T-helper 9 cell (primary cell): ENCODE data around the gene KRTAP9-8.
"Not testable (repeated sequence)": the region's sequence is repeated elsewhere in the genome, so short reads cannot be mapped to it uniquely, and the experiment has no call there.

Experiments used
- DNase-seq: peaks from one replicate; pipeline ENCODE4 v3.0.0-alpha.2; 2020

Gene KRTAP9-8

DNA sequence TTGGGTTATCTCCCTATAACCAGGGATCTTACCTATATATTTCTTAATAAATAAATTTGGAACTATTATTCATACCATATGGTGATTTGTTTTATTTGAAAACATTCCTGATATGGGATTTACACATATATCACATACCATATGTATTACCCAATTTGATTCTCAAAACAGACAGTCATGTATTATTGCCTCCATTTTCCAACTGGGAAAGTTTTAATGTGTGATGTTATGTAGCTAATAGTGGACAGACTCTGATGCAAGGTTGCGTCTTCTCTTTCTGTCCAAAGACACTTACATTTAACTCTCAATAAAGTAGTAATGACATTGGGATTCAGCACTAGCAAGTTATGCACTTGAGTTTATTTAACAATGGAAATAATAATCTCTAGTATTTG lies 18.5 kb downstream of the KRTAP9-8 start:
- no peak for DNase-seq

DNA sequence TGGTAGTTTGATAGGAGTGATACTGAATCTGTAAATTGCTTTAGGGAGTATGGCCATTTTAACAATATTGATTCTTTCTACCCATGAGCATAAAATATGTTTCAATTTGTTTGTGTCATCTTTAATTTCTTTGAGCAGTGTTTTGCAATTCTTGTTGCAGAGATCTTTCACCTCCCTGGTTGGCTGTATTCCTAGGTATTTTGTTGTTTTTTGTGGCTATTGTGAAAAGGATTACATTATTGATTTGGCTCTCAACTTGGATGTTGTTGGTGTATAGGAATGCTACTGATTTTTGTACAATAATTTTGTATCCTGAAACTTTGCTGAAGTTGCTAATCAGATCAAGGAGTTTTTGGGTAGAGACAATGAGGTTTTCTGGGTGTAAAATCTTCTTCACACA lies 20.6 kb downstream of the KRTAP9-8 start:
- DNase-seq: no peak

DNA sequence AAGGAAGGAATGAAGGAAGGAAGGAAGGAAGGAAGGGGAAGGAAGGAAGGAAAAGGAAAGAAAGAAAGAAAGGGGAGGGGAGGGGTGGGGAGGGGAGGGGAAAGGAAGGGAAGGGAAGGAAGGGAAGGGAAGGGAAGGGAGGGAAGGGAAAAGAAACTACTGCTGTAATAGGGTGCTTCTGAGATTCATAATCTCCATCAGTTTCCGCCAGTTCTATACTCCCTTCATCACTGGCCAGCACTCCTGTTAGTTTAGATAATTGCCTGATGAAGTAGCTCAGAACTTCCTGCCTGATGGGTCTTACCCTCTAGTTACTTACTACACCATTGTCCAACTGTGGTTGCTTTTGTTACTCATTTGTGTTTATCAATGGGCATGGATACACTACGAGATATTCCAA lies 25.4 kb downstream of the KRTAP9-8 start:
- DNase-seq: no peak

DNA sequence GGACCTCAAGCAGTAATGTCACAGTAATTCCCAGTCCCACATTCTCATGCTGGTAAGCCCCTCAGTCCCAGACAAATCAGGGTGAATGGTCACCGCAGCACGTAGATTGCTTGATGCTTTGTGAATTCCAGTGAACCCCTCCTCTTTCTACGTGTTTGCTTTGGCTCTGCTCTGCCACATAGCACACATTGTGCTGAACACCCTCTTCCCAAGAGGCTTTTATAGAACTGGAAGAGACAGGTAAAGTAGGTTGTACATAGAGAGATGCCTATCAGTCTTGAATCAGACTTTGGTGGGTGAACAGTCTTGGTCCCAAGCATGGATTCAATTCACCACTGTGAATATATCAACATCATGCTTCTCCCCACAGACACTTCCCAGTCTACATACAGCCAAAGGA lies 26.8 kb downstream of the KRTAP9-8 start:
- DNase-seq: no peak

DNA sequence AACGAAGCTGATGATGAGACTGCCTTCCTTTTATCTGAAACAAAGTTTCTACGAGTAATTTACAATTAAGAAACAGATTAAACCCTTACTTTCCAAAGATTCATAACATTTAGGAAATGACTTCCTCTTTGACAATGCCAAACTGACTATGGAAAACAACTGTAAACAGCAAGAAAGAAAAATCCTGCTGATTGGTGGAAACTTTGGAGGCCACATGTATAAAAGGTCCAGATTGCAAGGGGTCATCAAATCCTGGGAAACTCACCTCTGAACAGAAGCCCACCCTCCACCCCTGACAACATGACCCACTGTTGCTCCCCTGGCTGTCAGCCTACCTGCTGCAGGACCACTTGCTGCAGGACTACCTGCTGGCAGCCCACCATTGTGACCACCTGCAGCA lies 27.3 kb downstream of the KRTAP9-8 start, which contains the start of gene KRTAP9-6:
KRTAP9-6 (plus strand) TSS at position 301 of the 400 bp plus-strand sequence; CDS start at position 301, 0 bp downstream.
- DNase-seq: no peak

DNA sequence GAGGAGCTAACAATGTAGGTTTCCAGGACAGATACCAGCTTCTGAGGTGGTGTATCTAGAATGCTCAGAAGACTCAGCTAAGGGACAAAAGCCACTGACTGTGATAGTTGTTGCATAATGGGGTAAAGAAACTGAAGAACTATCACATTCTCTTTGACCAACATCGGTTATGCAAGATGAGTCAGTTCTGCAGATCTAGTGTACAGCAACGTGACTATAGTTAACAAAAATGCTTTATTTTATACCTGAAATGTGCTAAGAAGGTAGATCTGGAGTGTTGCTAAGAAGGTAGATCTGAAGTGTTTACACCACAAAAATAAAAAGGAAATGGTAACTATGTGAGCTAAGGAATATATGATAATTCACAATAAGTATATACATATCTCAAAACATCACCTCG lies 29.9 kb downstream of the KRTAP9-8 start:
- no peak for DNase-seq

DNA sequence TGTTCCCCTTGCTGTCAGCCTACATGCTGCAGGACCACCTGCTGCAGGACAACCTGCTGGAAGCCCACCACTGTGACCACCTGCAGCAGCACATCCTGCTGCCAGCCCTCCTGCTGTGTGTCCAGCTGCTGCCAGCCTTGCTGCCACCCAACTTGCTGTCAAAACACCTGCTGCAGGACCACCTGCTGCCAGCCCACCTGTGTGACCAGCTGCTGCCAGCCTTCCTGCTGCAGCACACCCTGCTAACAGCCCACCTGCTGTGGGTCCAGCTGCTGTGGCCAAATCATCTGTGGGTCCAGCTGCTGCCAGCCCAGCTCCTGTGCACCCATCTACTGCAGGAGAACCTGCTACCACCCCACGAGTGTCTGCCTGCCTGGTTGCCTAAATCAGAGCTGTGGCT lies 33.5 kb downstream of the KRTAP9-8 start:
- not testable (repeated sequence) for DNase-seq

DNA sequence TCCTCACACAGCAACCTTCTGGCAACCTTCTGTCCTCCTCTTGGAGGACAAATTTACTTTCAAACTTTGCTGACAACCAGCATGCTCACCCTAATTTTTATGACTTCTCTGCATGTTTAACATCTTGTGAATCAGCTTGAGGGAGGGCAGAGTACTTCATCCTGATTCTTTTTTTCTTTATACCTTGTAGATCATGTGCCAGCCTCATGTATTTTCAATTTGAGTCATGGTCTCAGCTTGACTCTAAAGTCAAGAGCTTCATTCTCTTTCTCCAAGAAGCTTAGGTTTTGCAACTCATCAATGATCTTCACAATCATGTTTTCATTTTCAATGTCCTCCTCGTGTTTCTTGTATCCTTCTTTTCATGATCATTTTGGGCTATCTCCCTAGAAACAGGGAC lies 34.1 kb downstream of the KRTAP9-8 start:
- DNase-seq: no peak

DNA sequence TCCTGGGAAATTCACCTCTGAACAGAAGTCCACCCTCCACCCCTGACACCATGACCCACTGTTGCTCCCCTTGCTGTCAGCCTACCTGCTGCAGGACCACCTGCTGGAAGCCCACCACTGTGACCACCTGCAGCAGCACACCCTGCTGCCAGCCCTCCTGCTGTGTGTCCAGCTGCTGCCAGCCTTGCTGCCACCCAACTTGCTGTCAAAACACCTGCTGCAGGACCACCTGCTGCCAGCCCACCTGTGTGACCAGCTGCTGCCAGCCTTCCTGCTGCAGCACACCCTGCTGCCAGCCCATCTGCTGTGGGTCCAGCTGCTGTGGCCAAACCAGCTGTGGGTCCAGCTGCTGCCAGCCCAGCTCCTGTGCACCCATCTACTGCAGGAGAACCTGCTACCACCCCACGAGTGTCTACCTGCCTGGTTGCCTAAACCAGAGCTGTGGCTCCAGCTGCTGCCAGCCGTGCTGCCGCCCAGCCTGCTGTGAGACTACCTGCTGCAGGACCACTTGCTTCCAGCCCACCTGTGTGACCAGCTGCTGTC lies 37.9 kb downstream of the KRTAP9-8 start, which contains the start of gene KRTAP9-7:
KRTAP9-7 (plus strand) TSS at position 51 of the 543 bp plus-strand sequence; CDS start at position 51, 0 bp downstream.
- not testable (repeated sequence) for DNase-seq

DNA sequence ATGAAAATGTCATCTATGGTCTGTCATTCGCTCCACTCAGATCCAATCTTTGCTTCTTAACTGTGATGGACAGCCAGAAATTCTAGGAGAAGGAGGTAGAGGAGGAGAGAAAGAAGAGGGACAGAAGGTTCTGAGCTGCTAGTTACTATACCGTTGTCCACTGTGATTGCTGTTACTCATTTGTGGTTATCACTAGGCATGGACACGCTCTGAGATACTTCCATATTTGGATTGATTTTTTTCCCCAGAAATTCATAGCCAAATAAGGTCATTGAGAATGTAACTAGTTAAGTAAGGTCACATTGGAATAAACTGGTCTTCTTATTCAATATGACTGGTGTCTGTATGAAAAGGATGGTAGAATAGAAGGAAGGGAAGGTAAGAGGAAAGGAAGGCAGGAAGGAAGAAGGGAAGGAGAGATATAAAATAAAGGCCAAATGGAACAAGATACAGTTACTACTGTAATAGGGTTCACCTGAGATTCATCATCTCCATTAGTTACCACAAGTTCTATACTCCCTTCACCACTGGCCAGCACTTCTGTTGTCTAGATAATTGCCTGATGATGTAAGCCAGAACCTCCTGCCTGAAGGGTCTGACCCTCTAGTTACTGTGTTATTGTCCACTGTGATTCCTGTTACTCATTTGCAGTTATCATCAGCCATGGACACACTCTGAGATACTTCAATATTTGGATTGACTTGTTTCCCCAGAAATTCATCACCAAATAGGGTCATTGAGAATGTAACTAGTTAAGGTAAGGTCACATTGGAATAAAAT lies 40.6 kb downstream of the KRTAP9-8 start:
- no peak for DNase-seq

DNA sequence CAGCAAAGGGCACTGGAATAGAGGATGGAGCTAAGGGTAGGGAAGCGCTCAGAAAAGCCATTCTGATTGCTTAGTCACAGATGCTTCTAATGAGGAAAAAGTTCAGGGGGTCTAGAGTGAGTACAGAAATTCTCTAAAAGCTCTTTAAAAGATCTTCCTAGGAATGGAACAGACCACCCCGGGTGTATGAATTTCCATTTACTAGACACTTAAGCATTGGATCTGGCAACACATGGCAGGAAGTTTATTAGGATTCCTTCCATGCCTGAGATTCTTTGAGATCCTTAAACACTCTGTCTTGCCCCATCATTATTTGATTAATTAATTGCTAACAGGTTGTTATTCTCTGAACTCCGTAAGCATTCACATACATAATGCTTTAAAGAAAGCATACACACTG lies 46.2 kb downstream of the KRTAP9-8 start:
- no peak for DNase-seq

DNA sequence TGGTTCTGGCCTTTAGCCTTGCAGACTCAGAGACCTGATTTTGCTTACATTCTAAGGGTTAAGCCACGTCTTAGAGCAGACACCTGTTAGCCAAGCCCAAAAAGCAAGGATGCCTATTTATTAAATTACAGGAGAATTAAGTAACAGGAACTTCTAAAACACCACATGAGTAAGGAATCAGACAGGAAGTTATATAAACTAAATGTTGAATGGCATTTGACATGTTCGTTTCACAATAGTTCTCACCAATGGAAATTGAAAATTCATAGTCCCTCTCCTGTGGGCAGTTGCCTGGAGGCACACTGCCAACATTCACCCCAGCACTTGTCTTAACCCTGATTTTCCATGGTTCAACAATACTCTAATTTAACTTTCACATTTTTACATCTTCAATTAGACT lies 46.7 kb downstream of the KRTAP9-8 start:
- DNase-seq: no peak

DNA sequence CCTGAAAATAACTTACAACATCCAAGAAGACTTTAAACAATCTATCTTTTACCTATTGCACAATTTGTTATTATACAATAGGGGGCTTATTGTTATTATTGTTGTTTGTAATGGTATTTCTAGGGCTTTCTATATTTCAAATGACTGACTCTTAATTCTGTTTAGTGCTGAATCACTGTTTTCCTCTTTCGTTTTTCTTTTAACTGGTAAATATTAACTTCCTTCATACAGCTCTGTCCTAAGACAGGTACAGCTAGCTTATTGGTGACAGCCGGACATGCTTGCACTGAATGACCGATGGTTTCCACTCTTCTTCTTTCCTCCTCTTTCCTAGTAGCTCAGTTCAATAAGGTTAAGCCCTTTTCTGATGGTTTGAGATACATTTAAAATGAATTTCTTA lies 49.3 kb downstream of the KRTAP9-8 start:
- DNase-seq: no peak
